HCT116 (cell line): Measurements from ENCODE around the gene TRAF3. TPM values are rescaled to one million over a fixed set of nuclear protein-coding genes. Genes with fewer than 3 reads are reported as not detected.

Experiments
- ATAC-seq: fragments of 200-7000 bp; cut with Tn5 transposase; 2 replicates; pipeline ENCODE4 v1.9.1; 2020; ENCODE audit warnings: mild to moderate bottlenecking, moderate library complexity
- BruUV-seq: library from RNA; stranded (reverse); fragments of 400-500 nt; replicated peaks from 2 replicates; lab custom pipeline; 2021; lab: Mats Ljungman, UMichigan
- CTCF ChIA-PET: fragments of 300-600 bp; sonication (Branson Sonifier 250); formaldehyde crosslinking; loops from one replicate; lab custom pipeline; 2021; ENCODE audit warnings: antibody characterized with exemption; lab: Charles Lee
- POLR2A ChIA-PET: fragments of 300-600, 350-600 bp; sonication (Branson Sonifier 250); formaldehyde crosslinking; loops from one replicate; lab custom pipeline; 2021; ENCODE audit warnings: antibody characterized with exemption; lab: Charles Lee
- RAD21 ChIA-PET, 2 experiments: fragments of 300-600 bp; sonication (Branson Sonifier 250); formaldehyde crosslinking; loops; one replicate each; lab custom pipeline; 2023; ENCODE audit warnings: low total read pairs in 2 of 2; ENCODE audit not compliant: uncharacterized antibody in 2 of 2, unreplicated experiment in 2 of 2, low non-redundant PET in 1 of 2; lab: Charles Lee
- DNase-seq: peaks from one replicate; pipeline ENCODE4 v3.0.0-alpha.2; 2010; ENCODE audit warnings: low read depth, low spot score
- H2AFZ ChIP-seq: fragments of 200-600 bp; shearing (Covaris generic), sonication (generic); 2 replicates; pipeline ENCODE4 v1.6.1; 2017; ENCODE audit warnings: low read depth, mixed run types, mixed read lengths, antibody characterized with exemption, low read length; ENCODE audit not compliant: poor library complexity, severe bottlenecking
- H3K27ac ChIP-seq: 2 replicates; pipeline ENCODE4 v1.5.1; 2012; ENCODE audit warnings: low read depth, low read length
- H3K27me3 ChIP-seq: fragments of 200-600 bp; sonication (generic); 2 replicates; pipeline ENCODE4 v1.6.1; 2016; ENCODE audit warnings: mixed run types, low read length, mixed read lengths; ENCODE audit not compliant: insufficient read depth
- H3K36me3 ChIP-seq, 2 experiments: fragments of 200-500 bp in 1 of 2; fragments of 200-600 bp in 1 of 2; sonication (Bioruptor generic) in 1 of 2; sonication (generic) in 1 of 2; 2 replicates each; pipeline versions ENCODE4 v1.5.1 to v1.6.1; 2014 to 2016; ENCODE audit warnings: low read length in 2 of 2, inconsistent platforms in 1 of 2, mixed read lengths in 1 of 2, mixed run types in 1 of 2; ENCODE audit not compliant: insufficient read depth in 2 of 2, control insufficient read depth in 1 of 2
- H3K4me1 ChIP-seq, 2 experiments: fragments of 200-600 bp in 1 of 2; sonication (generic) in 1 of 2; 2 replicates each; pipeline versions ENCODE4 v1.5.1 to v1.6.1; 2012 to 2017; ENCODE audit warnings: low read length in 2 of 2, inconsistent platforms in 1 of 2, mild to moderate bottlenecking in 1 of 2, mixed read lengths in 1 of 2, mixed run types in 1 of 2, moderate library complexity in 1 of 2; ENCODE audit not compliant: insufficient read depth in 2 of 2, control insufficient read depth in 1 of 2
- H3K4me2 ChIP-seq: fragments of 200-600 bp; sonication (generic); 2 replicates; pipeline ENCODE4 v1.6.1; 2017; ENCODE audit warnings: mixed run types, low read length, mixed read lengths
- H3K4me3 ChIP-seq, 2 experiments: fragments of 200-600 bp in 1 of 2; sonication (generic) in 1 of 2; replicated peaks in 1 of 2; 2 replicates each; pipeline ENCODE4 v1.5.1; 2011 to 2016; ENCODE audit warnings: low read length in 2 of 2, control low read depth in 1 of 2, low read depth in 1 of 2, mild to moderate bottlenecking in 1 of 2, mixed read lengths in 1 of 2, mixed run types in 1 of 2
- H3K79me2 ChIP-seq: fragments of 200-600 bp; sonication (generic); 2 replicates; pipeline ENCODE4 v1.6.1; 2017; ENCODE audit warnings: mild to moderate bottlenecking, mixed run types, low read length, moderate library complexity, mixed read lengths; ENCODE audit not compliant: insufficient read depth
- H3K9ac ChIP-seq: fragments of 200-600 bp; sonication (generic); 2 replicates; pipeline ENCODE4 v1.6.1; 2016; ENCODE audit warnings: low read length, mixed read lengths
- H3K9me2 ChIP-seq: fragments of 200-600 bp; sonication (generic), shearing (Covaris generic); 2 replicates; pipeline ENCODE4 v1.6.1; 2017; ENCODE audit warnings: mixed run types, mild to moderate bottlenecking, moderate library complexity; ENCODE audit not compliant: insufficient read depth
- H3K9me3 ChIP-seq, 2 experiments: fragments of 200-500 bp in 1 of 2; fragments of 200-600 bp in 1 of 2; sonication (Bioruptor generic) in 1 of 2; sonication (generic) in 1 of 2; 2 replicates each; pipeline ENCODE4 v1.6.1; 2014 to 2017; ENCODE audit warnings: low read length in 2 of 2, mixed read lengths in 2 of 2, inconsistent platforms in 1 of 2, low read depth in 1 of 2, mild to moderate bottlenecking in 1 of 2, mixed run types in 1 of 2, moderate library complexity in 1 of 2; ENCODE audit not compliant: control insufficient read depth in 1 of 2, insufficient read depth in 1 of 2
- H4K20me1 ChIP-seq: fragments of 200-600 bp; sonication (generic), shearing (Covaris generic); 2 replicates; pipeline ENCODE4 v1.6.1; 2017; ENCODE audit warnings: mixed run types, mild to moderate bottlenecking, moderate library complexity; ENCODE audit not compliant: insufficient read depth
- ELF1 ChIP-seq: IDR thresholded peaks from 2 replicates; pipeline ENCODE4 v1.6.1; 2012; ENCODE audit warnings: low read depth, borderline replicate concordance
- JUND ChIP-seq: IDR thresholded peaks from 2 replicates; pipeline ENCODE4 v1.6.1; 2012
- RAD21 ChIP-seq: IDR thresholded peaks from 2 replicates; pipeline ENCODE4 v1.6.1; 2012; ENCODE audit warnings: low read depth, mild to moderate bottlenecking
- ZFX ChIP-seq: fragments of 450-650 bp; IDR thresholded peaks from 2 replicates; pipeline ENCODE4 v1.6.1; 2017
- intact Hi-C: fragments of 100-400 bp; cut with micrococcal nuclease; formaldehyde crosslinking; loops from 2 replicates; pipeline ENCODE4 v1.10.0; 2022
- total RNA-seq: library from RNA; stranded (reverse); gene quantifications from one replicate; pipeline ENCODE4 v1.2.1, GENCODE V29; 2021; ENCODE audit not compliant: unreplicated experiment
- TF ChIP-seq, protein P1 (sequence below): IDR thresholded peaks from 2 replicates; pipeline ENCODE4 v1.6.1; 2011; ENCODE audit warnings: mild to moderate bottlenecking, low read length, moderate library complexity; ENCODE audit not compliant: insufficient replicate concordance; ENCODE audit errors: extremely low read depth
- TF ChIP-seq, protein P2 (sequence below): IDR thresholded peaks from 2 replicates; pipeline ENCODE4 v1.6.1; 2012; ENCODE audit warnings: low read depth

TRAF3 gene
- total RNA-seq, 1 experiment from 2014 or later: 32.1 TPM

DNA sequence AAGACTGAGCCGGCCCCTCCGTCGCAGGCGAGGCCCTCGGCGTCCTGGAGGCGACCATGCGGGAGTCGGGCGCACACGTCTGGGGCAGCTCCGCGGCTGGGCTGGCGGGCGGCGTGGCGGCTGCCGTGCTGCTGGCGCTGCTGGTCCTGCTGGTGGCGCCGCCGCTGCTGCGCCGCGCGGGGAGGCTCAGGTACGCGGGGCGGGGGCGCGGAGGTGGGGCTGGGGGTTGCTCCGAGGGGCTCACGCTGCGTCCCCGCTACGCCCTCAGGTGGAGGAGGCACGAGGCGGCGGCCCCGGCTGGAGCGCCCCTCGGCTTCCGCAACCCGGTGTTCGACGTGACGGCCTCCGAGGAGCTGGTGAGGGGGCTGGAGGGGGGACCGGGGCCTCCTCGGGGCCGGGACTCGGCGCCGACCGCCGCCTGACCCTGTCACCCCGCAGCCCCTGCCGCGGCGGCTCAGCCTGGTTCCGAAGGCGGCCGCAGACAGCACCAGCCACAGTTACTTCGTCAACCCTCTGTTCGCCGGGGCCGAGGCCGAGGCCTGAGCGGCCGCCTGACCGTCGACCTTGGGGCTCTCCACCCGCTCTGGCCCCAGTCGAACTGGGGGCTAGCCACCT is 153.0 kb downstream of the TRAF3 start:
- RAD21 ChIA-PET: no interaction called here
- no peaks in the 10 kb centered on the region for H3K36me3 ChIP-seq
- H3K4me2 ChIP-seq: no peak overlapping the region
- intact Hi-C loops: no loop called here
- no TSS peak for BruUV-seq
- no peaks in the 10 kb centered on the region for H4K20me1 ChIP-seq
- POLR2A ChIA-PET: no interaction called here
- no peak overlapping the region for H3K27ac ChIP-seq
- H3K4me1 ChIP-seq: peaks cover 22 to 38% of the 10 kb centered on the region in 2 experiments
- CTCF ChIA-PET: no interaction called here
- TF ChIP-seq ELF1 (no peak), JUND (no peak), ZFX (no peak), RAD21 (no peak)
- TF ChIP-seq, protein P1, sequence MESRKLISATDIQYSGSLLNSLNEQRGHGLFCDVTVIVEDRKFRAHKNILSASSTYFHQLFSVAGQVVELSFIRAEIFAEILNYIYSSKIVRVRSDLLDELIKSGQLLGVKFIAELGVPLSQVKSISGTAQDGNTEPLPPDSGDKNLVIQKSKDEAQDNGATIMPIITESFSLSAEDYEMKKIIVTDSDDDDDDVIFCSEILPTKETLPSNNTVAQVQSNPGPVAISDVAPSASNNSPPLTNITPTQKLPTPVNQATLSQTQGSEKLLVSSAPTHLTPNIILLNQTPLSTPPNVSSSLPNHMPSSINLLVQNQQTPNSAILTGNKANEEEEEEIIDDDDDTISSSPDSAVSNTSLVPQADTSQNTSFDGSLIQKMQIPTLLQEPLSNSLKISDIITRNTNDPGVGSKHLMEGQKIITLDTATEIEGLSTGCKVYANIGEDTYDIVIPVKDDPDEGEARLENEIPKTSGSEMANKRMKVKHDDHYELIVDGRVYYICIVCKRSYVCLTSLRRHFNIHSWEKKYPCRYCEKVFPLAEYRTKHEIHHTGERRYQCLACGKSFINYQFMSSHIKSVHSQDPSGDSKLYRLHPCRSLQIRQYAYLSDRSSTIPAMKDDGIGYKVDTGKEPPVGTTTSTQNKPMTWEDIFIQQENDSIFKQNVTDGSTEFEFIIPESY: no peak
- TF ChIP-seq, protein P2, sequence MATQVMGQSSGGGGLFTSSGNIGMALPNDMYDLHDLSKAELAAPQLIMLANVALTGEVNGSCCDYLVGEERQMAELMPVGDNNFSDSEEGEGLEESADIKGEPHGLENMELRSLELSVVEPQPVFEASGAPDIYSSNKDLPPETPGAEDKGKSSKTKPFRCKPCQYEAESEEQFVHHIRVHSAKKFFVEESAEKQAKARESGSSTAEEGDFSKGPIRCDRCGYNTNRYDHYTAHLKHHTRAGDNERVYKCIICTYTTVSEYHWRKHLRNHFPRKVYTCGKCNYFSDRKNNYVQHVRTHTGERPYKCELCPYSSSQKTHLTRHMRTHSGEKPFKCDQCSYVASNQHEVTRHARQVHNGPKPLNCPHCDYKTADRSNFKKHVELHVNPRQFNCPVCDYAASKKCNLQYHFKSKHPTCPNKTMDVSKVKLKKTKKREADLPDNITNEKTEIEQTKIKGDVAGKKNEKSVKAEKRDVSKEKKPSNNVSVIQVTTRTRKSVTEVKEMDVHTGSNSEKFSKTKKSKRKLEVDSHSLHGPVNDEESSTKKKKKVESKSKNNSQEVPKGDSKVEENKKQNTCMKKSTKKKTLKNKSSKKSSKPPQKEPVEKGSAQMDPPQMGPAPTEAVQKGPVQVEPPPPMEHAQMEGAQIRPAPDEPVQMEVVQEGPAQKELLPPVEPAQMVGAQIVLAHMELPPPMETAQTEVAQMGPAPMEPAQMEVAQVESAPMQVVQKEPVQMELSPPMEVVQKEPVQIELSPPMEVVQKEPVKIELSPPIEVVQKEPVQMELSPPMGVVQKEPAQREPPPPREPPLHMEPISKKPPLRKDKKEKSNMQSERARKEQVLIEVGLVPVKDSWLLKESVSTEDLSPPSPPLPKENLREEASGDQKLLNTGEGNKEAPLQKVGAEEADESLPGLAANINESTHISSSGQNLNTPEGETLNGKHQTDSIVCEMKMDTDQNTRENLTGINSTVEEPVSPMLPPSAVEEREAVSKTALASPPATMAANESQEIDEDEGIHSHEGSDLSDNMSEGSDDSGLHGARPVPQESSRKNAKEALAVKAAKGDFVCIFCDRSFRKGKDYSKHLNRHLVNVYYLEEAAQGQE: no peak
- H3K9me2 ChIP-seq: no peaks in the 10 kb centered on the region
- H3K9me3 ChIP-seq: no peaks in the 10 kb centered on the region
- H3K79me2 ChIP-seq: no peaks in the 10 kb centered on the region
- DNase-seq (no peak), ATAC-seq (no peak)
- no peak overlapping the region for H3K4me3 ChIP-seq
- no peak overlapping the region for H3K9ac ChIP-seq
- no peaks in the 10 kb centered on the region for H3K27me3 ChIP-seq
- no peak overlapping the region for H2AFZ ChIP-seq
